GM19035 (cell line): Measurements from ENCODE around the gene SHANK3.

ENCODE experiments used
- ATAC-seq: cut with Tn5 transposase; IDR thresholded peaks from one replicate; pipeline ENCODE4 v1.9.1; 2021; ENCODE audit not compliant: unreplicated experiment

SHANK3 gene

DNA sequence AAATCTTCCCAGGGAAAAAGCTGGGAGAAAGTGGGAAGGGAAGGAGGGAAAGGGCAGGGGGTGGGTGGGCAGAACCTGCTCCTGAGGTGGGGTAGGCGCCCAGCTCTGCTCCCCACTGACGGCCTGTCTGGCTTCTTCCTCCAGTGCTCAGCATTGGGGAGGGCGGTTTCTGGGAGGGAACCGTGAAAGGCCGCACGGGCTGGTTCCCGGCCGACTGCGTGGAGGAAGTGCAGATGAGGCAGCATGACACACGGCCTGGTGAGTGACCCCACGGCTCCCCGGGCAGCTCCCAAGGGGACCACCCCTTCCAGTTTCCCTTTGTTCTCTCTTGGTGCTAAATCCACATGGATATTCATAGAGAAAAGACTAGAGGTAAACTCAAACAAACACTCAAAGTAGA lies 25.9 kb downstream of the SHANK3 start:
- no peak for ATAC-seq

DNA sequence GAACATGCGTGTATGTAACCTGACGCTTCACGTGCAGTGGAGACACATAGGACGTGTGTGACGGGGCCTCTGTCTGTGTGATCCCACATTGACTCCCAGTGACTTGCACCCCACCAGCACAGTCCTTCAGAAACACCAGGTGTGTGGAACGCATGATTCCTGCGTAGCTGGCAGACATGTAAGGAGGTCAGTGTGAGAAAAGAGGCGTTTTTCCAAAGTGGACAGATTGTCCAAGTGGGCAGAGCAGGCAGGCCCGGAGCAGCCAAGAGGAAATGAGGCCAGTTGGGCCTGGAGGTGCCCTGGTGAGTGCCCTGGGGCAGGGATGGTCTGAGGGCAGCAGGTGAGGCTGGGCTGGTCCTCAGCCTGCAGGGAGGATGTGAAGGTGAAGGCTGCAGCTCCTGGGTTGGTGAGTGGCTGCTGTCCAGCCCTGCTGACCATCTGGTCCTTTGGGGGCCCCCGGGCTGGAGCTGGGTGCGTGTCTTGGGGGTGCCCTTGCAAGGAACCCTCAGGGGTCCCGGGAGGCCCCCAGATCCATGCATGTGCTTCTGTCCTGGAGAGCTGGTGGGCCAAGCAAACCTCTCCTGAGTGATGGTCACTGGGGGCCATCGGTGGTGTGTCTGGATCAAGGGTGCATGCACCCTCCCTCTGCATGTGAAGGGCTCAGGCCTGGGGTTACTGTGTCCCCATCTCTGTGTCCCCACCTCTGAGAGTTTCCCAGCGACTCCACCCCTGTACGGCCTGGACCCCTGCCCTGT lies 26.6 kb downstream of the SHANK3 start:
- no peak for ATAC-seq

DNA sequence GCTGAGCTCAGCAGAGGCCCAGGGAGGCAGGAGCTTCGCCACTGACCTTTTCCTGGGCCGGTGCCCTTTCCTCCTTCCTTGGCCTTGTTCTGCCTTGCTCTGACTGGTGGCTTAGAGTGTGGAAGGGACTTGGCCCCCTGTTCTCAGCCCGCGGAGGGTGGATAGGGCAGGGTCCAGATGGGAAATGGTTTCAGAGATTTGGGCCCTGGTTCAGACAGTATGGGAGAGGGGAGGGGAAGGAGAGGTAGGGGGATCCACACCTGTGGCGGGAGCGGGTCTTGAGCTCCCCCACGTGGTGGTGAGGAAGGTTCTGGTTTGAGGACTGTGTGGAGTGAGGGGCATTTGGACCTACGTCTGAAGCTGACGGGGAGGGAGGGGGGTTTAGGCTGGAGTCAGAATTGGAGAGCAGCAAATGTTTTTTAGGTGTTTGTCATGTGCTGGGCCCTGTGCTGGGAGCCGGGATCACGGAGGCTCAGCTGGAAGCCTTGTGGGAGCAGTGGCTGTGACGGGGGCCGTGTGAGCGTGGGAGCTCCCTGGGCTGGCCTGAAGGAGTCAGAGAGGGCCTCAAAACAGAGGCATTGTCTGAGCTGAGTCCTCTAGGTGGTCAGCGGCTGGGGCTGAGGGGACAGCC lies 27.2 kb downstream of the SHANK3 start:
- ATAC-seq: no peak

DNA sequence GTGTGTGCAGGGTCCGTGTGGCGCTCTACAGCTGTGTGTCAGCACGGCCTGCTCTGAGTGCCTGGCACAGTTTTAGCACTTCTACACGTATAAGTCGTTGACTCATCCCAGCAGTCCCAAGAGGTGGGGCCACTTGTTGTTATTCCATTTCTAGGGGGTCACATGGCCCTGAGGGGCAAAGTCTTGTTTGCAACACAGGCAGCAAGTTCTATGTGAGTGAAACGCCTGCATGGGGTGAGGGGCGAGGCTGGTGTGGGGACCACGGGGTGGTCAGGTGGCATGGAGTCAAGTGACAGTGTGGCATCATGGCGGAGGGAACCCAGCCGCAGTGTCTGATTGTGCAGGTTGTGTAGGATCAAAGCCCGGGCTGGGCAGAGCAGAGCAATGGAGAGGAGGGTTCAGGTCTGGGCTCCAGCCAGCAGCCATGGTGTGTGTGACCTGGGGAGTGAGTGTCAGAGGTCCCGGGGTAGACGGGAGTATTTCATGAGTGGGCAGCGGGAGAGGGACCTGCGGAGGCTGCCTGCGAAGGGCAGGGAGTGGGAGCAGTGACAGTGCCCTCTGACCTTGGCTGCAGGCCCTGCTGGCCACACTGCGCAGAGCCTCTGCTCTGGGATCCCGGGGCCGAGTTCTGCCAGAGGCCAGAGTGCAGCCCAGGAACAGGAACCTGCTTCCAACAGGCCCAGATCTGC lies 27.9 kb downstream of the SHANK3 start:
- ATAC-seq: no peak

DNA sequence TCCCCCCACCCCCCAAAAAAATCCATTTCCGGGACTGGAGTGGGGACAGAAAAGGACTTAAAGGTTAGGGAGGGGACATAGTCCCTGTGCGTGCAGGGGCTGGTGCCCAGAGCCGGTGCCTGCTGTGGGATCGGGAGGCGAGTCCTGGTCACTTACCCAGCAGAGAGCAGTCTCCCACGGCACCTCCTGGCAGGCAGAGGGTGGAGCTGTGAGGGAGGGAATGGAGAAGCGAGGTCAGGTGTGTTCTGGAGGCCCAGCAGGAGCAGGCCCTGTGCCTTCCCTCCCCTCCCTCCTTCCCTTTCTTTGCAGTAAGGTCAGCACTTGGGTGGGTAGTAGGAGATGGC lies 28.4 kb downstream of the SHANK3 start:
- ATAC-seq: no peak

DNA sequence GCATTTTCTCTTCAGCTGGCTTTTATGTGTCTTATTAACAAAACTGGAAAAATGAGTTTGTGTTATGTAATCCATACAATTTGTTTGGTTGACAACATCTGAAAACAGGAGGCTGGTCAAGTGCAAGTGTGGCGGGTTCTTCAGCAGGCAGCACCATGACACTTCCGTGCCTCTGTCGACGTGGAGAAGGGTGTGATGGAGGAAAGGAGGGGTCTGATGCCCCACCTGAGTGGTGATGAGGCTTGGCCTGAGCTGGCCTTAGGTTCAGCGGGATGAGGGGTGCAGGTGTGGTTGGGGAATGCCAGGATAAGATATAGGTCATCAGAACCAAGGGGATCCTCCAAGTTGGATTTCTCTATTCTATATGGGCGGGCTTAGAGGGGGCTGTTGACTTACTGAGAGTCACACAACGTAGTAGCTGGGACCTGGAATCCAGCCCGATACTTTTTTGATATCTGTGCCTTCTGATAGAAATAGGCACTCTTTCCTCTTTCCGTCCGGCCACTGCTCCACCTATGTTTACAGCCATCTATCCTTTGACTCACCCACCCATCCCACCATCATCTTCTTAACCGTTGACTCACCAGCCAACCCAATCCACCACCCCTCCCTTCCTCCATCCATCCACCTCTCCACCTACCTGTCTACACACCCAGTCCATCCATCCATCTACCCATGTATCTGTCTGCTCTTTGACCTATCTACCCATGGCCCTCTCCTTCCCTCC lies 29.0 kb downstream of the SHANK3 start:
- ATAC-seq: no peak

DNA sequence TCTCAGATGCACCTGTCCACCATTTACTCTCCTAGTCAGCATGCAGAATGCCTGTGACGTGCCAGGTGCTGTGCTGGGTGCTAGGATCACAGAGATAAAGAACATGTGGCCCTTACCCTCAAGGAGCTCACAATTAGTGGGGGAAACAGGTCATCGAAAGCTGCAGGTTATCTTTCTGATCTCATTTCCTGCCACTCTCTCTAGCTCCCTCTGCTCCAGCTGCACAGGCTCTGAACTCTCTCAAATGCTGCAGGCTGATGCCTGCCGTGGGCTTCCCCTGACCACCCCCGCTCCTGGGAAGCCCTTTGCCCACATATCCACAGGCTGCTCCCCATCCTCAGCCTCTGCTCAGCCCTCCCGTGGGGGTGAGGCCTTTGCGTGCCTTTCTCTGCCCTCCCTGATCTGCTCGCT lies 29.6 kb downstream of the SHANK3 start:
- no peak for ATAC-seq

DNA sequence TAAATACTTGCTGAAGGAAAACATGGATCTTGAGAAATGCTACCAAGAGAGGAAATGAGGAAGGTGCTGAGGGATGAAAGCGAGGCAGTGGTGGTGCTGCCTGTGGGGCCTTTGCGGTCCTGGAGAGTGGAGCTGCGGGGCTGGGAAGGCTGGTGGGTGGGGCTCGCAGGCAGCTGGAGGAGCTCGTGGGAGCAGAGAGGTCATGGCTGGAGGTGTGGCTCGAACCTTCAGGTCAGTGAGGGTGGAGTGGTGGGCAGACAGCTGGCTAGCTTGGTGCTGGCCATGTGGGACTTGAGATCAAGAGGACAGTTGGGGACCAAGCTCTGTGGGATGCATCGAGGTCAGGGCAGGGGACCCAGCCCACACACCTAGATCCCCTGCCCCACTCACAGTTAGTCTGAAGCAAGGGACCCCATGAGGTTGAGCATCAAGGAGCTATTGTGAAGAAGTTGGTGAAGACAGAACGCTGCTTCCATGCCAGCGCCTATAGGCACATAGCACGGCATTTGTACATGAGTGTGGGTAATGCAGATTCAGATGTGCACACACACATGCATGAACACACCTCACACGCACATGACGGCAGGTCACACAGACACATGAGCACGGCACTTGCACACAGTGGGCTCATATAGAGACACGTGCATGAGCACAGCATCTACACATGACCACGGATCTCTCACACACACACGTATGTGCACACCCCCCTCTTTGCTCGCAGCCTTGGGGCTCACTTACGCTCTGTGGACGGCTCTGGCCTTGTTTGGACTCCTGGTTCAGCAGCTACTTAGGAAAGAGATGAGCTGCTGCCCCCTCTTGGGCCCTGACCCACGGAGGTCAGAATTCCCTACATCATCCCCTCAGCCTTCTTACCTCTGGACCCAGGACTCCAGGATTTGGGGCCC lies 30.4 kb downstream of the SHANK3 start:
- ATAC-seq: no peak

DNA sequence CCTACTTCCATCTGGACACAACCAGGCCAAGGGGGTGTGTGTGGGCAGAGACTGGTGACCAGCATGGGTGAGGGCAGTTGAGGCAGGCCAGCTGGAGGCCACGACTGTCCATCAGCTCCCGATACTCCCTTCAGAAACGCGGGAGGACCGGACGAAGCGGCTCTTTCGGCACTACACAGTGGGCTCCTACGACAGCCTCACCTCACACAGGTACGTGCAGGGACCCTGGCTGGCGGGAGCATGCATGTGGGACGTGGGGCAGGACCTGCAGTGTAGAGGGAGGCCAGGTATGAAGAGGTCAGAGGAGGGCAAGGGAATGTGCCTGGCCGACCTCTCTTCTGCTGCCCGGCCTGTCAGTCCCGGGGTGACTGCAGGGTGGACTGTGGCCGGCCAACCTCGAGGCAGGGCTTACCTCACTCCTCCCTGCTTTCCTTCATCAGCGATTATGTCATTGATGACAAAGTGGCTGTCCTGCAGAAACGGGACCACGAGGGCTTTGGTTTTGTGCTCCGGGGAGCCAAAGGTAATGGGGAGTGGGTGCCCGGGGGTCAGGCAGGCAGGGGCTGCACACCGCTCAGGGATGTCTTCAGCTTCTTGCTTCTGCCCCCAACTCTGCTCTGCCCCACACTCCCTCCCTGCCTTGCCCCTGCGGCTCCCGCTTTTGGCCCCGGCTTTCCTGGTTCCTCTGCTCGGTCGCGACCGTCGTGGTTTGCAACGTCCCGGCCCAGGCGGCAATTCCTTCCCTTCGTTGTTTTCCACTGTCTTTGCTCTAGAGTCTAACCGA lies 31.3 kb downstream of the SHANK3 start:
- no peak for ATAC-seq

DNA sequence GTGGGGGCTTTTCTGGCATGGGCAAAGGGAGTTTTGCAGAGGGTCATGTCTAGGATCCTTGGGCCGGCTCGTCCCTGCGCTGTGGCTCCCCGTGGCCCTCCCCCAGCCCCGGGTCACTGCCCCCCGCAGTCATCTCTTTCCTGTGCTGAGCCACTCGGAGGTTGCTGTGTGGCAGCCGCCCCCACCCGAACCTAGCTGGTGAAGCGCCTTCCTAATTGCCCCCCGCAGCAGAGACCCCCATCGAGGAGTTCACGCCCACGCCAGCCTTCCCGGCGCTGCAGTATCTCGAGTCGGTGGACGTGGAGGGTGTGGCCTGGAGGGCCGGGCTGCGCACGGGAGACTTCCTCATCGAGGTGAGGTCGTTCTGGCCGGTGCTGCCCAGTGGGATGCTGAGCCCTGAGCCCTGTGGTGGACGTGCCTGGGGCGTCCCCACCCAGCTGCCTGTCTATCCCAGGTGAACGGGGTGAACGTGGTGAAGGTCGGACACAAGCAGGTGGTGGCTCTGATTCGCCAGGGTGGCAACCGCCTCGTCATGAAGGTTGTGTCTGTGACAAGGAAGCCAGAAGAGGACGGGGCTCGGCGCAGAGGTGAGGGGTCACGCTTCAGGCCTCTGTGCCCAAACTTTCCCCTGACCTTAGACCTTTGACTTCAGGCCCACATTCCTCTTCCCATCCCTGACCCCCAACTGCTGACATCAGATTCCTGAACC lies 32.0 kb downstream of the SHANK3 start:
- ATAC-seq: no peak

DNA sequence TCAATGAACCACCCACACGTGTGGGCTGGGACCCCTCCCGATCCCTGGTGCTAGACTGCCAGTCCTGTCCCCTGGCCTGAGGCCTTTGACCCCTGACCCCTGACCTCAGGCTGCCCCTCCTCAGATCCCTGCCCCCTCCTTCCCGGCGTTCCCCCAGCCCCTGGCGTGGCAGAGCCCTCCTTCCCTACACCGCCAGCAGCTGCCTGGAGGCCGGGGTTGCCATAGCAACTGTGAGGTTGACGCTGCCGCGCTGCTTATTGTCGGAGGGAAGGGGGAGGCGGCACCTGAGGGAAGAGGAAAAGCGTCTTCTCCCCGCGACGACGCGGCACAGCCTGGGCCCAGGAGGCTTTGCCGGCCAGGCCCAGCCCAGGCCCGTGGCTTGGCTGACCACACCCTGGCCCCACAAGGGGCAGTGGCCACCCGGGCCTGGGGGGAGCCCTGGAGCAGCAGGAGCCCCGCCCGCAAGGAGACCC lies 32.6 kb downstream of the SHANK3 start:
- no peak for ATAC-seq

DNA sequence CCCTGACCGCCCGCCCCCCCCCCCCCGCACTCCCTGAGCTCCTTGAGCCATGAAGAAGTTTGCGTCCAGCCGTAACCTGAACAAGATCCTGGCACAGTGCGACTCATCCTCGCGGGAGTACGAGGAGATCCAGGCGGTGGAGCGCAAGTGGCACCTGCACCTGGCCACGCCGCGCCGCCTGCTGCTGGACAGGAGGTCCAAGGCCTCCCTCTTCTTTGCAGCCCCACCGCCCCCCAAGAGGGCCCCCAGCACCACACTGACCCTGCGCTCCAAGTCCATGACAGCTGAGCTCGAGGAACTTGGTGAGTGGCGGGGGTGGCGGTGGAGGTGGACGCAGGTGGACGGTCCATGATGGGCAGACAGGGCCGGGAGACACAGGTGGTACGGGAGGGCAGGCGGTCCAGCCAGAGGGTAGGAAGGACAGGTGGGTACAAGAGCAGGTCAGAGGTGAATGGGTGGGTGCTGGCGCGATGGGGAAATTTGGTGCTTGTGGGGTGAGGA lies 33.3 kb downstream of the SHANK3 start:
- ATAC-seq: no peak

DNA sequence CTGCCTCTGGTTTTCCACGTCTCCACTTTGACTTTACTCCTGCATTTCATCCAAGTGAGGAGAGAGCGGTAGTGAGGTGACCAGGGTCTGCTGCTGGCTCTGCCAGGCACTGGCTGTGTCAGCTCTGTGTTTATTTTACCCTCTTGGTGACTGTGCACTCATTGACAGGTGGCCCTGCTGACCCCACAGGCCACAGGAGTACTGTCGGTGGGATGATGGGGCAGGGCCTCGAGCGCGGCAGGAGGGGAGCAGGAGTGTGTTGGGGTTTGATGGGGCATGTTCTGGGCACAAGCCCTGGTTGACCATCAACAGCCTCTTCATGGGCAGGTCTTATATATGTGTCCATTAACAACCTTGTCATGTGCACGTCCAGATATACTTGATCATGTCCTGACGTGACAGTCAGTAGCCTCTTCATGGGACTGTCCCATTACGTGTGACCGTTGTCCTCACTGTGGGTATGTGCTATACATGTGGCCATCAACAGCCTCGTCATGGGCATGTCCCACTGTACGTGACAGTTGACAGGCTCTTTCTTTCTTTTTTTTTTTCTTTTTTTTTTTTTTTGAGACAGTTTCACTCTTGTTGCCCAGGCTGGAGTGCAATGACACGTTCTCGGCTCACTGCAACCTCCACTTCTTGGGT lies 34.0 kb downstream of the SHANK3 start:
- ATAC-seq: no peak

DNA sequence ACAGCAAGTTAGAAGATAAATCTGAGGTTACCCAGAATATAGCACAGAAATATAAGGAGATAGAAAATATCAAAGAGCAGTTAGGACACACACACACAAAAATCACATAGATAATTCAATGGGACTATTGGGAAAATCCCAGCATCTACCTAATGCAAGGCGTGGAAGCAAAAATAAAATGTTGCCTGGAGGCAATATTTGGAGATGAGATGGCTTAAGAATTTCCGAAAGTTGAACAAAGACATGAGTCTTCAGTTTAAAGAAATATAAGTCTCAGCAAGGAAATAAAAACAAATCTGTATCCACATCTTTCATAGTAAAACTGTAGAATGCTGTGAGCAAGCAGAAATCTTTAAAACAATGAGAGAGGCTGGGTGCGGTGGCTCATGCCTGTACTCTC lies 35.9 kb downstream of the SHANK3 start:
- ATAC-seq: no peak

DNA sequence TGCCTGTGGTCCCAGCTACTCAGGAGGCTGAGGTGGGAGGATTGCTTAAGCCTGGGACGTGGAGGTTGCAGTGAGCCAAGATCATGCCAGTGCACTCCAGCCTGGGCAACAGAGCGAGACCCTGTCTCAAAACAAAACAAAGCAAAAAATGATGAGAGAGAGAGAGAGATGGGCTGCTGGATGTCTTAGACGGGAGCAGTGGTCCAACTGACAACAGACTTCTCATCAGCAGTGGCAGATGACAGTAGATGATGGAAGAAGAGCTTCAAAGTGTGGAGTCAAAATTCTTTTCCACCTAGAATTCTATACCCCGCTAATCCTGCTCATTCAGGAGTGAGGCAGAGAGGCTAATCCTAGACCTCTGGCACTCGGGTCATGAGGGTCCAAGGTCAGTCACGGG lies 36.4 kb downstream of the SHANK3 start:
- ATAC-seq: no peak

DNA sequence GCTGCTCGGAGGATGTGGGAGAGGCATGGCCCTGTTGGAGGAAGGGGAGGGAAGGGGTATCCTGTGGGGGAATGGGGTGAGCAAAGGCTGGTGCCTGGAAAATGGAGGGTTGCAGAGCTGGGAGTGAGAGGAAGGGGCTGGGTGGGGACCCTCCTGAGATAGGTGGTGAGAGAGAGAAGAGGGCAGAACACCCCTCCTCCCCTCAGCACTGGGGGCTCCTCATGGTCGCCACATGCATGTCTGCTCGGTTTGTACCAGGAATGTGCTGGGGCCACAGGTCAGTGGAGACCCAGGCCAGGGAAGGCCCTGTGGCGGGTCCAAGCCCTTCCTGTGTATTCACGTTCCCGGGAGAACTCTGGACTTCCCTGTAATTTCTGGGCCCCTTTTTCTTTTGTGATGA lies 37.6 kb downstream of the SHANK3 start:
- ATAC-seq: no peak

DNA sequence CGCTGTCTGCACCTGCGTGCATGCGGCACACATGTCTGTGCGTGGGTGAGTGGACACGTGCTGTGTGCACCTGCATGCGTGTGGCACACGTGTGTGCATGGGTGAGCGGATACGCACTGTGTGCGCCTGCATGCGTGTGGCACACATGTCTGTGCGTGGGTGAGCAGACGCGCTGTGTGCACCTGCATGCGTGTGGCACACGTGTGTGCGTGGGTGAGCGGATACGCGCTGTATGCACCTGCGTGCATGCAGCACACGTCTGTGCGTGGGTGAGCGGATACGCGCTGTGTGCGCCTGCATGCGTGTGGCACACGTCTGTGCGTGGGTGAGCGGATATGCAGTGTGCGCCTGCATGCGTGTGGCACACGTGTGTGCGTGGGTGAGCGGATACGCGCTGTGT lies 38.3 kb downstream of the SHANK3 start:
- no peak for ATAC-seq
